SIG-M5 treated with dmso at 0.1 percent for 504 hours (cell line): ENCODE results near the gene IRS1.

ENCODE experiments used
- DNase-seq: peaks from one replicate; lab custom pipeline; 2025; ENCODE audit not compliant: unreplicated experiment; lab: John Stamatoyannopoulos, UW

IRS1 gene

GRCh38 chr2:226758921-226759640, 40.5 kb downstream of the IRS1 start:
- no peak for DNase-seq

- no peak for DNase-seq
Observed at GRCh38 chr2:226756131-226756530, 43.5 kb downstream of the IRS1 start.

- DNase-seq = no peak
Observed at GRCh38 chr2:226755631-226756030, 44.0 kb downstream of the IRS1 start.

GRCh38 chr2:226754821-226755604, 44.6 kb downstream of the IRS1 start:
- no peak for DNase-seq

GRCh38 chr2:226752887-226753286, 46.7 kb downstream of the IRS1 start:
- no peak for DNase-seq

- no peak for DNase-seq
Observed at GRCh38 chr2:226747288-226747687, 52.3 kb downstream of the IRS1 start.

GRCh38 chr2:226746196-226746800, 53.3 kb downstream of the IRS1 start:
- DNase-seq = no peak

GRCh38 chr2:226743915-226744314, 55.7 kb downstream of the IRS1 start:
- DNase-seq = no peak

GRCh38 chr2:226742347-226742746, 57.3 kb downstream of the IRS1 start:
- DNase-seq = no peak

- DNase-seq = no peak
Observed at GRCh38 chr2:226740039-226740648, 59.5 kb downstream of the IRS1 start.

GRCh38 chr2:226739545-226740030, 60.0 kb downstream of the IRS1 start:
- no peak for DNase-seq

GRCh38 chr2:226738821-226739544, 60.6 kb downstream of the IRS1 start:
- DNase-seq = no peak

- DNase-seq = no peak
Observed at GRCh38 chr2:226738191-226738820, 61.3 kb downstream of the IRS1 start.

GRCh38 chr2:226736382-226736781, 63.2 kb downstream of the IRS1 start:
- DNase-seq = no peak

GRCh38 chr2:226733927-226734564, 65.6 kb downstream of the IRS1 start:
- DNase-seq = no peak

GRCh38 chr2:226733189-226733858, 66.3 kb downstream of the IRS1 start:
- DNase-seq = no peak

GRCh38 chr2:226732478-226733188, 67.0 kb downstream of the IRS1 start:
- no peak for DNase-seq

- DNase-seq = no peak
Observed at GRCh38 chr2:226730481-226730880, 69.1 kb downstream of the IRS1 start.

- DNase-seq = no peak
Observed at GRCh38 chr2:226728996-226729395, 70.6 kb downstream of the IRS1 start.
